ENCODE data around the gene ATP6V0D1. TPM values are rescaled to one million over a fixed set of nuclear protein-coding genes. Genes with fewer than 3 reads are reported as not detected.

The ATP6V0D1 gene
- total RNA-seq, 2 donors from 2014 or later = 53.7 to 102 TPM

- peak; percentile 90 for ATAC-seq
- Histone ChIP-seq H3K4me1 (peaks cover 66% of the 10 kb centered on the region), H3K36me3 (replicated peaks in 1 of 2; ENCODE audit: insufficient read depth in 1 of 2, low read depth in 2 of 2) (peaks cover 0 to 2% of the 10 kb centered on the region in 2 donors), H3K27me3 (no peaks in the 10 kb centered on the region), H3K9me3 (no peaks in the 10 kb centered on the region), H3K27ac (peak overlapping the region; percentile 83 to 96 (median 92)), H3K4me3 (no peak overlapping the region)
- intact Hi-C loops (cut with DNase I) = no loop called here
- WGBS, 2 donors = 54 to 71% methylated on average over 1 to 2 of the region's 2 CpGs
- peak; percentile 63 to 88 (median 76) for DNase-seq
- TF ChIP-seq CTCF (IDR thresholded peaks at IDR 0.05) (no peak), POLR2A (IDR thresholded peaks at IDR 0.05) (peak in 1 of 3 donors; percentile 28)
These were observed 29.1 kb downstream of the ATP6V0D1 start for GRCh38 chr16:67451704-67452435.

- Histone ChIP-seq H3K27me3 (no peaks in the 10 kb centered on the region), H3K4me1 (peaks cover 66% of the 10 kb centered on the region), H3K9me3 (no peaks in the 10 kb centered on the region), H3K27ac (peak overlapping the region; percentile 83 to 96 (median 92)), H3K4me3 (no peak overlapping the region), H3K36me3 (replicated peaks in 1 of 2; ENCODE audit: insufficient read depth in 1 of 2, low read depth in 2 of 2) (peaks cover 0 to 2% of the 10 kb centered on the region in 2 donors)
- intact Hi-C loops (cut with DNase I) = no loop called here
- ATAC-seq = peak; percentile 4
- no peak for DNase-seq
- no peak for TF ChIP-seq CTCF (IDR thresholded peaks at IDR 0.05)
- no peak for TF ChIP-seq POLR2A (IDR thresholded peaks at IDR 0.05)
- WGBS, 2 donors = 78 to 89% methylated on average over 12 of the region's 12 CpGs
These were observed 29.8 kb downstream of the ATP6V0D1 start for GRCh38 chr16:67451061-67451703.

- DNase-seq (no peak), ATAC-seq (no peak)
- TF ChIP-seq POLR2A (IDR thresholded peaks at IDR 0.05) (no peak), CTCF (IDR thresholded peaks at IDR 0.05) (no peak)
- 87 to 100% methylated on average over 1 to 3 of the region's 3 CpGs for WGBS, 2 donors
- H3K27me3 ChIP-seq = no peaks in the 10 kb centered on the region
- H3K4me1 ChIP-seq = peaks cover 77% of the 10 kb centered on the region
- H3K27ac ChIP-seq = peak overlapping the region in 3 of 4 donors; percentile 91 to 96 (median 93)
- intact Hi-C loops (cut with DNase I) = no loop called here
- no peaks in the 10 kb centered on the region for H3K9me3 ChIP-seq
- H3K4me3 ChIP-seq = no peak overlapping the region
- H3K36me3 ChIP-seq (replicated peaks in 1 of 2; ENCODE audit: insufficient read depth in 1 of 2, low read depth in 2 of 2) = peaks cover 0 to 2% of the 10 kb centered on the region in 2 donors
These were observed 31.2 kb downstream of the ATP6V0D1 start for GRCh38 chr16:67449739-67450138.

GRCh38 chr16:67449336-67449735 is 31.6 kb downstream of the ATP6V0D1 start:
- H3K27ac ChIP-seq = peak overlapping the region in 3 of 4 donors; percentile 91 to 96 (median 93)
- TF ChIP-seq CTCF (IDR thresholded peaks at IDR 0.05) (no peak), POLR2A (IDR thresholded peaks at IDR 0.05) (no peak)
- no peak for ATAC-seq
- peaks cover 0 to 2% of the 10 kb centered on the region in 2 donors for H3K36me3 ChIP-seq (replicated peaks in 1 of 2; ENCODE audit: insufficient read depth in 1 of 2, low read depth in 2 of 2)
- no peak overlapping the region for H3K4me3 ChIP-seq
- H3K4me1 ChIP-seq = peaks cover 77% of the 10 kb centered on the region
- peak in 1 of 4 donors; percentile 53 for DNase-seq
- 22 to 46% methylated on average over 2 of the region's 2 CpGs for WGBS, 2 donors
- no peaks in the 10 kb centered on the region for H3K27me3 ChIP-seq
- intact Hi-C loops (cut with DNase I) = no loop called here
- no peaks in the 10 kb centered on the region for H3K9me3 ChIP-seq
